Adrenal gland (tissue), 12 donors: ENCODE measurements around the gene HOTAIR. TPM values are rescaled to one million over a fixed set of nuclear protein-coding genes. Genes with fewer than 3 reads are reported as not detected.

Source experiments
- DNase-seq, 7 donors: peaks; one replicate each; pipeline ENCODE4 v3.0.0-alpha.2; 2019 to 2020
- H3K27ac ChIP-seq, 5 donors: fragments of 200-600 bp; sonication (generic) in 4 of 5; 1 replicate in 3 of 5; 2 replicates in 2 of 5; pipeline versions ENCODE4 v1.5.1 to v1.8.0; 2016 to 2020; ENCODE audit warnings: mild to moderate bottlenecking in 1 of 5
- H3K27me3 ChIP-seq: fragments of 200-600 bp; 2 replicates; pipeline ENCODE4 v1.8.0; 2021
- H3K36me3 ChIP-seq, 2 donors: fragments of 200-600 bp; replicated peaks in 1 of 2; 1 replicate in 1 of 2; 2 replicates in 1 of 2; pipeline versions ENCODE4 v1.5.1 to v1.8.0; 2018 to 2022
- H3K4me1 ChIP-seq, 2 donors: fragments of 200-600 bp; replicated peaks in 1 of 2; 1 replicate in 1 of 2; 2 replicates in 1 of 2; pipeline versions ENCODE4 v1.5.1 to v1.8.0; 2018 to 2021
- H3K4me3 ChIP-seq, 4 donors: fragments of 200-600 bp; sonication (generic) in 3 of 4; one replicate each; pipeline ENCODE4 v1.5.1; 2016 to 2018
- H3K9me3 ChIP-seq, 3 donors: fragments of 200-600 bp; sonication (generic) in 1 of 3; replicated peaks in 1 of 3; 1 replicate in 2 of 3; 2 replicates in 1 of 3; pipeline versions ENCODE4 v1.5.1 to v1.8.0; 2016 to 2021
- POLR2A ChIP-seq, 2 donors: fragments of 450-650 bp; IDR thresholded peaks; one replicate each; pipeline ENCODE4 v1.6.1; 2017; ENCODE audit warnings: antibody characterized with exemption in 2 of 2, mild to moderate bottlenecking in 2 of 2, moderate library complexity in 1 of 2
- WGBS, 4 donors: extraction: QIAGEN DNeasy Blood & Tissue Kit in 2 of 4; methylation state at CpG; one replicate each; pipeline versions ENCODE4 v1.1.5 to v1.1.7; 2013 to 2017; 5-methylcytosine and 5-hydroxymethylcytosine counted together
- intact Hi-C, 2 donors: fragments of 100-400 bp; cut with DNase I; formaldehyde crosslinking; loops; one replicate each; pipeline versions ENCODE4 v1.14.1 to v1.15.0; 2022 to 2023
- polyA plus RNA-seq, 3 donors: library from polyadenylated mRNA; stranded (reverse); fragments of 200-250 nt in 2 of 3; fragments of 350-450 nt in 1 of 3; fragmentation: Illumina TruSeq in 1 of 3; extraction: RNeasy Lipid Tissue Mini Kit (QIAGEN cat#74804) in 1 of 3; gene quantifications; one replicate each; pipeline ENCODE4 v1.2.3, GENCODE V29; 2013 to 2014
- total RNA-seq, 9 donors: library from RNA; depleted of rRNA in 4 of 9; stranded (reverse); fragments of >200 nt in 4 of 9; fragments of 120-200 nt in 1 of 9; fragmentation: NEBNext Ultra II Directional in 1 of 9; extraction: Animal tissue kit (Norgen Biotek cat#: 25700) in 1 of 9; gene quantifications; one replicate each; pipeline versions ENCODE4 v1.1.0 to v1.2.4, GENCODE V29; 2013 to 2023
- TF ChIP-seq, protein P1 (sequence below), 6 experiments: fragments of 450-650 bp in 4 of 6; fragments of 200-600 bp in 2 of 6; sonication (generic) in 1 of 6; IDR thresholded peaks; 1 replicate in 5 of 6; 2 replicates in 1 of 6; pipeline versions ENCODE4 v1.5.1 to v1.8.0; 2016 to 2021; ENCODE audit warnings: antibody characterized with exemption in 6 of 6, mild to moderate bottlenecking in 2 of 6, moderate library complexity in 1 of 6
- donor health status: healthy with polysubstance abuse.
- donor health status: Bipolar disorder and iron deficiency.
- donor health status: DM: yes; HTN: yes; CAD: no.
- donor health status: DM: no; HTN: no; CAD: no.
- donor health status: DM: no; HTN: no; CAD: no.
- donor health status: DM: yes; HTN: yes; CAD: no.

Gene HOTAIR
- total and polyA plus RNA-seq, 12 donors, result not detected

- peak overlapping the region in 4 of 5 donors; percentile 86 to 96 (median 93) for H3K27ac ChIP-seq
- no peaks in the 10 kb centered on the region for H3K36me3 ChIP-seq
- WGBS, 4 donors, result 29 to 46% (median 38%) methylated on average over 3 of the region's 3 CpGs
- TF ChIP-seq, protein P1, sequence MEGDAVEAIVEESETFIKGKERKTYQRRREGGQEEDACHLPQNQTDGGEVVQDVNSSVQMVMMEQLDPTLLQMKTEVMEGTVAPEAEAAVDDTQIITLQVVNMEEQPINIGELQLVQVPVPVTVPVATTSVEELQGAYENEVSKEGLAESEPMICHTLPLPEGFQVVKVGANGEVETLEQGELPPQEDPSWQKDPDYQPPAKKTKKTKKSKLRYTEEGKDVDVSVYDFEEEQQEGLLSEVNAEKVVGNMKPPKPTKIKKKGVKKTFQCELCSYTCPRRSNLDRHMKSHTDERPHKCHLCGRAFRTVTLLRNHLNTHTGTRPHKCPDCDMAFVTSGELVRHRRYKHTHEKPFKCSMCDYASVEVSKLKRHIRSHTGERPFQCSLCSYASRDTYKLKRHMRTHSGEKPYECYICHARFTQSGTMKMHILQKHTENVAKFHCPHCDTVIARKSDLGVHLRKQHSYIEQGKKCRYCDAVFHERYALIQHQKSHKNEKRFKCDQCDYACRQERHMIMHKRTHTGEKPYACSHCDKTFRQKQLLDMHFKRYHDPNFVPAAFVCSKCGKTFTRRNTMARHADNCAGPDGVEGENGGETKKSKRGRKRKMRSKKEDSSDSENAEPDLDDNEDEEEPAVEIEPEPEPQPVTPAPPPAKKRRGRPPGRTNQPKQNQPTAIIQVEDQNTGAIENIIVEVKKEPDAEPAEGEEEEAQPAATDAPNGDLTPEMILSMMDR (IDR thresholded peaks at IDR 0.05), result no peak
- no peak for TF ChIP-seq POLR2A (IDR thresholded peaks at IDR 0.05)
- peaks cover 11 to 15% of the 10 kb centered on the region in 2 donors for H3K4me1 ChIP-seq
- no peak for DNase-seq
- H3K9me3 ChIP-seq, result no peaks in the 10 kb centered on the region
- no peaks in the 10 kb centered on the region for H3K27me3 ChIP-seq
- intact Hi-C loops, result no loop called here
- H3K4me3 ChIP-seq, result peak overlapping the region in 2 of 4 donors; percentile 46 to 73
These were observed 41.3 kb upstream of the HOTAIR start for GRCh38 chr12:54016051-54016450.

DNA sequence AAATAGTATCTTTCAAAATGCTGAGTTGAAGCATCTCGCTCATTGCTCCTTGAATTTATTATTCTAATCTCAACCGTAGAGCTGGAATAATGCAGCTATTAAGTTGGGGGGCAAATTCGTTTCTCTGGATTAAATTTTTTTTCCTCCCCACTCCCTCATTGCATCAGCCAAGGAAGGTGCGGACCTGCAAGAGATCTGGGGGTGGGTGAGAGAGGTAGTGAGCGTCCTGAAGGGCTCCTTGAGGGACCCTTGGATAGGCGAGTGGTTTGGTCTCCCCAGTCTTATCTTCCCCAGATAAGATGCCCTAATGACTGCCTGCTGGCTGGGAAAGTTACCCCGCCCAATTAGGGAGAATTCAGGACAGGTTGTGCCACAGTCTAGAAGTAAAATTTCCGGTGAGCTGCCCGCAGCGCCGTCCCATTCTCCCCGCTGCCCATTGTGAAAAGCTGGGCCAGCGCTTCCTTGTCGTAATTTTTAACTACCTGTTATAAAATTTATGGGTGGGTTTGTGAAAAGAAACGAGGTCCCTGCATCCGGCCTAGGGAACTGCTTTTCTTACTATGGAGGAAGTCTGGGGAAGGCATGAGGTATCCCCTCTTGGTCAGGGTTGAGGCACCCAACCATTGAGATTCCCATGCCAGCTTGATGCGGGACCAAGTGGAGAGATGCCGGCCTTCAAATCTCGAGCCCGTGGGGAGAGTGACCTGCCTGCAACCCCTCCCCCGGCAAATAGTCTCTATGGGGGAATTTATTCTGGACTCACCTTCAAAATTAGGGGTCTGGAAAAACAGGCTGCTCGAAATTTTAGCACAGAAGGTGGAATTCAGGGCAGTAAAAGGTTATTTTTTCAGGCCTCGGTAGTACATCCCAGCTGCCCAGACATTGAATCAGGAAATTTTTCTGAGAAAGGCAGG lies 40.5 kb upstream of the HOTAIR start:
- no peak for DNase-seq
- TF ChIP-seq POLR2A (IDR thresholded peaks at IDR 0.05), result no peak
- TF ChIP-seq, protein P1 (IDR thresholded peaks at IDR 0.05), result no peak
- H3K4me1 ChIP-seq, result peaks cover 7 to 8% of the 10 kb centered on the region in 2 donors
- no peaks in the 10 kb centered on the region for H3K27me3 ChIP-seq
- H3K27ac ChIP-seq, result peak overlapping the region in 2 of 5 donors; percentile 5 to 95
- intact Hi-C loops, result no loop called here
- 58 to 73% (median 62%) methylated on average over 23 of the region's 23 CpGs for WGBS, 4 donors
- no peak overlapping the region for H3K4me3 ChIP-seq
- H3K36me3 ChIP-seq, result no peaks in the 10 kb centered on the region
- no peaks in the 10 kb centered on the region for H3K9me3 ChIP-seq

DNA sequence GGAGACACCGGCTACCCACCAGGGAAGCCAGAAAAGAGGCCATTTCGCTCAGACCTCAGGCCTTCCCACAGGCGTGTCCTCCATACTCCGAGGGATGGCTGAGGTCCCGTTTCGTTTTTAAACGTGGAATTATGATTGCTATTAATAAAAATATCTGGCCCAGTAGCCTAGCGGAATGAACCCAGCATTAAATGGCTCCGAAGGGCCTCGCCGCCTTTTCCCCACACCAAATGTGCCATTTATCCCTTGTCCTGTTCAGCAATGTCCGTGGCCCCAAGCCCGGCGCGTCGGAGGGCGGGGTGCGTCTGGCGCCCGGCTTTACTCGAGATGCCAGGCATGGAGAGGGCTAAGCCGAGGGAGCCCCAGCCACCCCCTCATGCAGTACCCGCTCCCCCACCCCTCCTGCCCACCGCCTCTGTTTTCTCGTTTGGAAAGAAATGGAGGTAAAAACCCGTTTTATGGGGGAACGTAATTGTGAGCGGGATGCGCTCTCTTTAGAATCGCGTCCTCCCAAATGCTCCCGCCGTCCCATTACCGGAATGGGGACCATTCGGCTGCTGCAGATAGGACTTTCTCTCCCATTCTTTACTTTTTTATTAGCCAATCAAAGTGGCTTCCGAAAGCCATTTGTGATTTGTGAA lies 39.7 kb upstream of the HOTAIR start:
- Histone ChIP-seq H3K36me3 (no peaks in the 10 kb centered on the region), H3K4me3 (no peak overlapping the region), H3K9me3 (no peaks in the 10 kb centered on the region), H3K27ac (peak overlapping the region in 3 of 5 donors; percentile 52 to 77 (median 74)), H3K4me1 (peaks cover 2 to 5% of the 10 kb centered on the region in 2 donors), H3K27me3 (no peaks in the 10 kb centered on the region)
- TF ChIP-seq POLR2A (IDR thresholded peaks at IDR 0.05), result no peak
- TF ChIP-seq, protein P1 (IDR thresholded peaks at IDR 0.05), result no peak
- intact Hi-C loops, result no loop called here
- WGBS, 4 donors, result 44 to 69% (median 48%) methylated on average over 27 to 36 of the region's 36 CpGs
- no peak for DNase-seq

GRCh38 chr12:54012631-54013409 lies 38.1 kb upstream of the HOTAIR start:
- DNase-seq, result no peak
- Histone ChIP-seq H3K36me3 (no peaks in the 10 kb centered on the region), H3K27ac (peak overlapping the region in 3 of 5 donors; percentile 0 to 60 (median 30)), H3K9me3 (no peaks in the 10 kb centered on the region), H3K27me3 (no peaks in the 10 kb centered on the region), H3K4me1 (peaks cover 0 to 8% of the 10 kb centered on the region in 2 donors), H3K4me3 (no peak overlapping the region)
- no peak for TF ChIP-seq POLR2A (IDR thresholded peaks at IDR 0.05)
- TF ChIP-seq, protein P1 (IDR thresholded peaks at IDR 0.05), result no peak
- intact Hi-C loops, result no loop called here
- 58 to 83% (median 66%) methylated on average over 6 of the region's 6 CpGs for WGBS, 4 donors
